GM23248 (cell line): ENCODE results near the gene IRS1.

Source experiments
- EZH2 ChIP-seq: fragments of 200-600 bp; sonication (generic); IDR thresholded peaks from 2 replicates; pipeline ENCODE4 v1.6.1; 2018; ENCODE audit warnings: antibody characterized with exemption, mild to moderate bottlenecking; ENCODE audit not compliant: insufficient read depth, poor library complexity, severe bottlenecking
- EZH2phosphoT487 ChIP-seq: fragments of 200-600 bp; sonication (generic); IDR thresholded peaks from 2 replicates; pipeline ENCODE4 v1.6.1; 2018; ENCODE audit warnings: antibody characterized with exemption, moderate library complexity, mild to moderate bottlenecking, low read depth; ENCODE audit not compliant: insufficient read depth

DNA sequence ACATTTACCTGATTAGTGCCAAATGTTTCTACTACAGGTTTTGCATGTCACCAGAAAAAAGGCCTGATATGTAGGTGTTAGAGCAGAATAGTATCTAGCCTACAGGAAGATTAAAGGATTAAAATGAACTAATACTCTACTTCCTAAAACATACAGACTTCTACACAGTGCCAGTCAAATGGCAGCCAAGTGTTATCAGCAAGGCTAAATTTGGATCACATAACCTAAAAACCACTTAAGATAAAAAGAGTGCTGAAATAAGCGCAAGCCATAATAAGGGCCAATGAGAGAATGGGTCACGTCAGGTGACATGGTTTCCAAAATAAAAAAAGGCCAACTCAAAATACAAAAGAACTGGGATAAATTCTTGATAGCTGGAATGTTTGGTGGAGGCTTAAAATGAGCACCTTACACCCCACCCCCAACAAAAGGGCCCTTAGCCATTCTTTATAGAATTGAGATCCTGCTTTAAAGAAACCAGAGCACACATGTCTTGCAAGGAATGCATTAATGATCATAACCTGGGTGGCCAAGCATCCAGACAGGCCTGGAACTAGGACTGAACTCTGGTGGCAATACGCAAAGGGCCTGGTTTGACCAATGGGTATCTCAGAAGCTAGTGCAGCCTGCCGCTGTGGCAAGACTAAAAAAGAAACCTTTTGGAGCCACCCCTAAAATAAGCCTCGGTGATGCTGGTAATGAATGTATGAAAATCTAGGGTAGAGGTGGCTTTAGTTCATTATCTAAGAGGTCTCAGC lies 32.4 kb downstream of the IRS1 start:
- TF ChIP-seq EZH2, result no peak
- TF ChIP-seq EZH2phosphoT487, result no peak
